Measurements from ENCODE around the gene SCD5.

SCD5 gene

DNA sequence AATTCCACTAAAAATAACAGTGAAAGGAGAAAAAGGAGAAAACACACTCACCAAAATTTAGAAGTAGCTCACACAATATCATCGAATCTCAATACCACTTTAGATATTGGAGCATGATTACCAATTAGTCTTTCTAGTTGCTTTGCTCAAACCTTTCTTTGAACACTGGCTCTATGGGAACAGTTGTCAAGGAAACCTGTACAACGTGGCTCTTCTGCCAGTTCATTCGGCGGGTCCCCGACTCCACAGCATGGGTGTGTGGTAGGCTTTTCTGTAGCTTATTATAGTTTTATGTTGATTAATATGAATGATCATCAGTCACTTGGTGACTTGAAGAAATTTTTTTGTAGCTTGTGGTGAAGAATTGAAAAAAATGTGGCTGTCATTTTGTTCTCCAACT is 186.6 kb downstream of the SCD5 start:
- Histone ChIP-seq H3K9ac (ENCODE audit: low read depth, low read length) (no peak overlapping the region), H3K9me3 (ENCODE audit: control insufficient read depth, insufficient read depth, low read length) (no peaks in the 10 kb centered on the region), H3K36me3 (ENCODE audit: insufficient read depth, low read length) (no peaks in the 10 kb centered on the region), H3K4me1 (ENCODE audit: insufficient read depth, low read length) (no peaks in the 10 kb centered on the region)

DNA sequence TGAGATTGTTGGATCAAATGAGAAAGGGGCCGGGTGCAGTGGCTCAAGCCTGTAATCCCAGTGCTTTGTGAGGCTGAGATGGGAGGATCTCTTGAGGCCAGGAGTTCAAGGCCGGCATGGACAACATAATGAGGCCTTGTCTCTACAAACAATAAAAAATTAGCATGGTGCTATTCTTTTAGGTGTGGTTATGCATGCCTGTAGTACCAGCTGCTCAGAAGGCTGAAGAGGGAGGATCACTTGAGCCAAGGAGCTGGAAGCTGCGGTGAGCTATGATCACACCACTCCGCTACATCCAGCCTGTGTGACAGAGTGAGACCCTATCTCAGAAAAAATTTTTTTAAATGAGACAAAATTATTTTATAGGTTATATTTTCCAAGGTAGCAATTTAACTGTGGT is 187.1 kb downstream of the SCD5 start:
- H3K9ac ChIP-seq (ENCODE audit: low read depth, low read length) = no peak overlapping the region
- H3K9me3 ChIP-seq (ENCODE audit: control insufficient read depth, insufficient read depth, low read length) = no peaks in the 10 kb centered on the region
- H3K4me1 ChIP-seq (ENCODE audit: insufficient read depth, low read length) = no peaks in the 10 kb centered on the region
- no peaks in the 10 kb centered on the region for H3K36me3 ChIP-seq (ENCODE audit: insufficient read depth, low read length)

DNA sequence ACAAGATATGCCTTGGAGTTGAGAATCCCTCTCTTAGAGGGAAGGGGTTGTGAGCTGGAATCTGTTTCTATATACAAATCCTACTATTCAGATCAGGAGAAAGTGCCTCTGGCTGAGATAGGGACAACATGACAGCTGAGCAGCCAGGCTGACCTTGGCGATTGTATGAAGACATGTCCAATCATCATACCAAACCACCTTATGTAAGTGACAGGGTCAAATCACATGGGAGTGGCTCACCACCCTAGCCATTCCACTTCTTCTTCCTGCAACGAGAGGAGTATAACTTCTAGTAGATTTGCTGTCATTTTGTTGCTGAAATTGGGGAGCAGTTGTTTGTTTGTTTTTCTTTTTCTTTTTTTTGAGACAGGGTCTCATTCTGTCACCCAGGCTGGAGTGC is 188.6 kb downstream of the SCD5 start:
- no peaks in the 10 kb centered on the region for H3K9me3 ChIP-seq (ENCODE audit: control insufficient read depth, insufficient read depth, low read length)
- H3K4me1 ChIP-seq (ENCODE audit: insufficient read depth, low read length) = no peaks in the 10 kb centered on the region
- H3K36me3 ChIP-seq (ENCODE audit: insufficient read depth, low read length) = no peaks in the 10 kb centered on the region
- H3K9ac ChIP-seq (ENCODE audit: low read depth, low read length) = no peak overlapping the region

DNA sequence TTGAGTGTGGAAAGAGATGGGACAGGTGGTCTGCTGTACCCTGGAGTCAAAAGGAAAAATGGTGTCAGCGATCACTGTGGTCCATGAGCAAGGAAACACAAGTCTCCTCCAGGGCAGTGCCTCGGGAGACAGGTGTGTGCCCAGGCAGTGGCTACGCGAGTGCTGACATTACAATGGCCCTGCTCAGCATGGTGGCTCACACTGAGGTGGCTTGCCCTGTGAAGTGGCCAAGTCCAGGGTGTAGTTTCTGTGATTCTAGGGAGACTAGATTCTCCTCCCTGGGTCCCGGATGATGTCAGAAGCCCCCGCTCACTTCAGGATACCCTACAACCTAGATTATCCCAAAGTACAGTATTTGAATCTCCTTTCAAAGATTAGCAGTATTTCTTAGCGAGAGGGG is 192.0 kb downstream of the SCD5 start:
- Histone ChIP-seq H3K4me1 (ENCODE audit: insufficient read depth, low read length) (no peaks in the 10 kb centered on the region), H3K36me3 (ENCODE audit: insufficient read depth, low read length) (no peaks in the 10 kb centered on the region), H3K9me3 (ENCODE audit: control insufficient read depth, insufficient read depth, low read length) (no peaks in the 10 kb centered on the region), H3K9ac (ENCODE audit: low read depth, low read length) (no peak overlapping the region)

DNA sequence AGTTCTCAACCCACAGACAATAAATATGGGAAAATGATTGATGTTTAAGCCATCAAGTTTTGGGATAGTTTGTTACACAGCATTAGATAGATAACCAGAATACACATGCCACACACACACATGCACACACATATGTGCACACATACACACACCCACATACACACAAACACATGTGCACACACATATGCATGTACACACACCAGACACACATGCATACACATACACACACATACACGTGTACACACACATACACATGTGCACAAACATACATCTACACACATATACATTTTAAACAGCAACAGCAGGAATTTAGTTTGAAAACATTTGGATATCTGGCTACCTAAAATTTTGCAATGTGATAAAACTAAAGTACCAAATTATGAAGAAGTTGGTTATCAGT is 194.1 kb downstream of the SCD5 start:
- Histone ChIP-seq H3K9me3 (ENCODE audit: control insufficient read depth, insufficient read depth, low read length) (no peaks in the 10 kb centered on the region), H3K36me3 (ENCODE audit: insufficient read depth, low read length) (no peaks in the 10 kb centered on the region), H3K9ac (ENCODE audit: low read depth, low read length) (no peak overlapping the region), H3K4me1 (ENCODE audit: insufficient read depth, low read length) (no peaks in the 10 kb centered on the region)

DNA sequence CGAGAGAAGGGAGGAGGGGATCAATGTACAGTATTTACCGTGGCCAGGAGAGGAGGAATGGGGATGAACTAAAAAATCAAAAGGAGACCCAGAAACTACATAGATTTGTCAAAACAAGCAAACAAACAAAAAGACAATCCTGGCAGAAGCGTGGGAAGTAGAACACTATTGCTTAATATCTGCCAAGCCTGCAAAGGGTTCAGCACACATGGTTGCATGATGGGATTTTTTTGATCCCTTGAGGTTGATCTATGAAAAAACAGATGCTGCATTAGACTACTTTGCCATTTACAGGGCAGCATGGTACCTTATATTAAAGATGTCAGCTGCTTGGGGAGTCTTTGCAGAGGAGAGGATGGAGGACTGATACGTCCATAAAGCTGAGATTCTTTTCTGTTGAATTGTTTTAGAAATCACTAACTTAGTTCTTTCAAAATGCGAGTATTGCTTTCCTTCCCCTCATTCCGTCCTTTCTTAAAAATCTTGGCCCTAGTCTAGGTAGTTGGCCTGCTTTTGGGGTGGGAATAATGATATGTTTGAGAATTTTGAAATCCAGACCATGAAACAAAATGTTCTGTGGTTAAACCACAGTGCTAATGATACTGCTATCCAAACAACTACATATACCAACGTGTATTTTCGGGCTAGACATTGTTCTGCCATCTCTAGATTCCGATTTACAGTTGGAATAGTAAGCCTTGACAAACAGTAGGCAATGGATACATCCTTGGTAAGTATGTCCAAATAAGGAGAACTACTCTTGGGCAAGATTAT is 197.2 kb downstream of the SCD5 start:
- Histone ChIP-seq H3K36me3 (ENCODE audit: insufficient read depth, low read length) (no peaks in the 10 kb centered on the region), H3K4me1 (ENCODE audit: insufficient read depth, low read length) (no peaks in the 10 kb centered on the region), H3K9me3 (ENCODE audit: control insufficient read depth, insufficient read depth, low read length) (no peaks in the 10 kb centered on the region), H3K9ac (ENCODE audit: low read depth, low read length) (no peak overlapping the region)

DNA sequence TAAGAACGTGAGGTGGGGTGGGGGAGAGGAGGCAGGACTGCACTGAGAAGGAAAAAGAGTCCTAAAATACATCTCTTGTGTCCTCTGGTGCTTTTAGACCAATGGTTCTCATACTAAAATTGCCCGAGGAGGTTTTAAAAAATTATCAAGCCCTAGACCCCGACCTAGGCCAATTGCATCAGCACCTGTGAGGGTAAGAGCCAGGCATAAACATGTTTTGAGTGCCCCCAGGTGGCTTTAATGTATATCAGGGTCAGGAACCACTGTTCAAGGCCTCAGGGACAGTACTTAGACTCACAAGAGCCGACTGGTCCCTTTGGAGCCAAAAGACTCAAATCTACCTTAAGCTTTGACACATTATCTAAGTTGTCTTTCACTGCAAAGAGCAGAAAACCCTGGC is 199.3 kb downstream of the SCD5 start:
- no peaks in the 10 kb centered on the region for H3K36me3 ChIP-seq (ENCODE audit: insufficient read depth, low read length)
- no peaks in the 10 kb centered on the region for H3K9me3 ChIP-seq (ENCODE audit: control insufficient read depth, insufficient read depth, low read length)
- H3K9ac ChIP-seq (ENCODE audit: low read depth, low read length) = no peak overlapping the region
- H3K4me1 ChIP-seq (ENCODE audit: insufficient read depth, low read length) = no peaks in the 10 kb centered on the region

DNA sequence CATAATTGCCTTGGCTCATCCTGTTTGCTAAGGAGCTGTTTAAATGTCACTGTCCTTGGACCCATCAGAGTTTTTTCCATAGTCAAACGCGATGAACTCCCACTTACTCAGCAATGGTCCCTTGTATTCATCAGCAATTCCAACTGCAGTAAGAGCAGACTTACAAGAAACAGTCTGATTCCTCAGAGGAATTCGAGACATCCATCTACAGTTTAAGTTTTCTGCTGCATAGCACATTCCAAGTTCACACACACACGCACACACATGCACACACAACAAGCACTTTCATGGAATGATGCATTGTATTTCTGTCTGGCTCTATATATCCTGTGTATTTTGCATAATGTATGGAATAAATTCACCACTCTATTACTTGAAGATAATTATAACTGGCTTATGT is 204.1 kb downstream of the SCD5 start:
- peaks cover 13% of the 10 kb centered on the region; the same call in 1 of the 2 replicates for H3K4me1 ChIP-seq (ENCODE audit: insufficient read depth, low read length)
- no peaks in the 10 kb centered on the region for H3K9me3 ChIP-seq (ENCODE audit: control insufficient read depth, insufficient read depth, low read length)
- no peaks in the 10 kb centered on the region for H3K36me3 ChIP-seq (ENCODE audit: insufficient read depth, low read length)
- no peak overlapping the region for H3K9ac ChIP-seq (ENCODE audit: low read depth, low read length)

DNA sequence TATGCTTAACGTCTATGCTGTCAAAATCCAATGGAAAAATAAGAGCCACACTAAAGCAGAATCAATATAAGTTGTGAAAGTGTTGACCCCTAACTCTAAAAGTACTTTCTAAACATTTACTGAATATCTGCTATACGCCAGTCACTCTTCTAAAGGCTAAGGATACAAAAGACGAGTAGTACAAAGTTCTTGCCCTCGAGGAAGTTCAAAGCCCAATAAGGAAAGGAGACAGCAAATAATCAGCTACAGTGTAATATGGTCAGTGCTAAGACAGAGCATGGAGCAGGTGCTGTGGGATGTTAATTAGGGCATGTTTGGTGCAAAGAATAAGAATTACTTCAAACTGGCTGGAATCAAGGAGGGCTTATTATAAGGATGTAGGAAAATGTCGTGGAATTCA is 205.2 kb downstream of the SCD5 start:
- H3K9ac ChIP-seq (ENCODE audit: low read depth, low read length) = no peak overlapping the region
- H3K9me3 ChIP-seq (ENCODE audit: control insufficient read depth, insufficient read depth, low read length) = no peaks in the 10 kb centered on the region
- no peaks in the 10 kb centered on the region for H3K36me3 ChIP-seq (ENCODE audit: insufficient read depth, low read length)
- peaks cover 13% of the 10 kb centered on the region; the same call in 1 of the 2 replicates for H3K4me1 ChIP-seq (ENCODE audit: insufficient read depth, low read length)

DNA sequence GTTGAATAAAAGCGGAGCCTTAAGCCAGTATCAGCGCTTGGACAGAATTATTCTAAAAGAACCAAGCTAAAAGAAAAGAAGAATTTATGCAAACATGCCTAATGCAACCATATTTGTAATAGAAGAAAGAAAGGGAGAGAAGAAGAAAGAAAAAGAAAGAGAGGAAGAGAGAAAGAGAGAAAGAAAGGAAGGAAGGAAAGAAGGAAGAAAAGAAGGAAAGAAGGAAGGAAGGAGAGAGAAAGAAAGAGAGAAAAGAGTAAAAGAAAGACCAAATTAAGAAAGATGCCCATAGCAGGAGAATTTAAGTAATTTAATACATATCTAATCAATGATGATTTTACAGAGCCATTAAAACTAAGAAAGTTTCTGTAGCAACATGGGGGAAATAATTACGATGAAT is 206.0 kb downstream of the SCD5 start:
- Histone ChIP-seq H3K9ac (ENCODE audit: low read depth, low read length) (no peak overlapping the region), H3K36me3 (ENCODE audit: insufficient read depth, low read length) (no peaks in the 10 kb centered on the region), H3K9me3 (ENCODE audit: control insufficient read depth, insufficient read depth, low read length) (no peaks in the 10 kb centered on the region), H3K4me1 (ENCODE audit: insufficient read depth, low read length) (peaks cover 13% of the 10 kb centered on the region; the same call in 1 of the 2 replicates)

DNA sequence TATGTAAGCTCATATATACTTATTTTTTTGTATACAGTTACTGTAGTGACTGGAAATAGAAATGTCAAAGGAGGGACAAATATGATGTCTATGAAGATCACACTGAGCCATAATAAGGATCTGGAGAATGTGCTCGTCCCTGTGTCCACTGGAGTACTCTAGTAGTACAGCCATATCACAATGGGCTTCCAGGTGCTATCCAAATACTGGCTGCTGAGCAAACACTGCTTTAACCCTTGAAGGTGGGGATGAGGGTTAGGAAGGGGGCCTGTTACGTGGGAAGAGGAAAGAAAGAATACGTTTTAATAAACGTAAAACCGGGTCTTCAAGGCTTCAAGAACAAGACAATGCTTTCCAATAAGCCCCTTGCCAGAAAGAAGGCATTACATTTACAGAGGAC is 207.0 kb downstream of the SCD5 start:
- no peaks in the 10 kb centered on the region for H3K36me3 ChIP-seq (ENCODE audit: insufficient read depth, low read length)

DNA sequence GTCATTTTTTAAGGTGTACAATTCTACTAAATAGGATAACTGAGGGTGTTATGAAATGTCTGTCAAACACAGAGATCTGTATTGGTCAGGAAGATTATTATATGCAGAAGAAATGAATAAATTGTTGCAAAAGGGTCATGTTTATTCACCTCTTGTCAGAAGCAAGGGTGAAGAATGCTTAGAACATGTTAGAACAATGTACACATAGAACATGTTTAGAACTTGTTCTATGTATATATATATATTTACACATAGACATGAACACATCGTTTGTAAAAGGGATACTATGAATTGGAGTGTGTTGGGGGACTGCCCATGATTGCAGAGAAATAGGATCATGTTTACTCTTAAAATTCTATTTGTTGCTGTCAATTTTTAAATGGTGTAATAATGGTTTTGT is 208.8 kb downstream of the SCD5 start:
- Histone ChIP-seq H3K36me3 (ENCODE audit: insufficient read depth, low read length) (no peaks in the 10 kb centered on the region), H3K9me3 (ENCODE audit: control insufficient read depth, insufficient read depth, low read length) (no peaks in the 10 kb centered on the region), H3K9ac (ENCODE audit: low read depth, low read length) (no peak overlapping the region), H3K4me1 (ENCODE audit: insufficient read depth, low read length) (peaks cover 29% of the 10 kb centered on the region)

More for the DNA sequence above, 207.0 kb downstream of the SCD5 start:
- Histone ChIP-seq H3K9ac (ENCODE audit: low read depth, low read length) (no peak overlapping the region), H3K9me3 (ENCODE audit: control insufficient read depth, insufficient read depth, low read length) (no peaks in the 10 kb centered on the region), H3K4me1 (ENCODE audit: insufficient read depth, low read length) (peaks cover 13% of the 10 kb centered on the region; the same call in 1 of the 2 replicates)

DNA sequence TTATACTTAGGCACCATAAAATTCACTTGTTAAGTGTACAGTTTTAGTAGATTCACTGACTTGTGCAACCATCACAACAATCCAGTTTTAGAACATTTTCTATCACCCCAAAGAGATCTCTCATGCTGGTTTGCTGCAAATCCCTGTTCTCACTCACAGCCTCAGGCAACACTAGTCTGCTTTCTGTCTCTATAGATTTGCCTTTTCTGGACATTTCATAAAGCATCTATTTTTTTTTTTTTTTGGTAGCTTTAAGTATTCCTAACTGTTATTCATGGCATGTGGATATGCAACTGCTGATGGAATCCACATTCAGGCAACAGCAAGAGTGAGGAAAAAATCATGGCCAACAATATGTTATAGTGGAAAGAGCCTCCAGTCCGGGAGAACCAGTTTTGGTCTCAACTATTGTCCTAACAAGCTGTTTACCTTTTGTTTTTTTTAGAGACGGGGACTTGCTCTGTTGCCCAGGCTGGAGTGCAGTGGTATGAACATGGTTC is 209.8 kb downstream of the SCD5 start:
- Histone ChIP-seq H3K4me1 (ENCODE audit: insufficient read depth, low read length) (peaks cover 35% of the 10 kb centered on the region), H3K36me3 (ENCODE audit: insufficient read depth, low read length) (no peaks in the 10 kb centered on the region), H3K9ac (ENCODE audit: low read depth, low read length) (no peak overlapping the region), H3K9me3 (ENCODE audit: control insufficient read depth, insufficient read depth, low read length) (no peaks in the 10 kb centered on the region)

DNA sequence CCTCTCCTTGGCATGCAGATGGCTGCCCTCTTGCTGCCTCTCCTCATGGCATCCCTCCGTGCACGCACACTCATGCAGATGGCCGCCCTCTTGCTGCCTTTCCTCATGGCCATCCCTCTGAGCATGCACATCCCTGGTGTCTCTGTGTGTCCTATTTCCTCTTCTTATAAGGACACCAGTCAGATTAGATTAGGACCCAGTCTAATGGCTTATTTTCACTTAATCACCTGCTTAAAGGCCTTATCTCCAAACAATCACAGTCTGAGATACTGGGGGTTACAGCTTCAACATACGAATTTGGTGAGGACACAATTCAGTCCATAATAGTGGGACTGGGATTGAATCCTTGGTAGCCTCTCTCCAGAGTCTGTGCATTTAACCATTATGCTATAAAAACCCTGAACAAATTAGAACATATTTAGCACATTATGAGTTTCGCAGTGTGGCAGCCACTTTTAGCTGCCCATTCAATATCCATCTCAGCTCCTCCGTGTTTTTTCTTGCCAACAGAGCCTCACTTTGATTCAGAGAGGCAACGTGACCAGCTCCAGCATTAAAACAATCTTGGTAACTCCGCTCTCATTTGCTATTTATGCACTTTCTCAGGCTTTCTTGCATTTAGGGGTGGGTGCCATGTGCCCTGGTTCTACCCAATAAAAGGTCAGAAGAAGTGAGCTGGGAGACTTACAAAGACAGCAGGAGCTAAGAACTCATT is 210.6 kb downstream of the SCD5 start:
- Histone ChIP-seq H3K4me1 (ENCODE audit: insufficient read depth, low read length) (peaks cover 40% of the 10 kb centered on the region), H3K36me3 (ENCODE audit: insufficient read depth, low read length) (no peaks in the 10 kb centered on the region), H3K9me3 (ENCODE audit: control insufficient read depth, insufficient read depth, low read length) (no peaks in the 10 kb centered on the region), H3K9ac (ENCODE audit: low read depth, low read length) (no peak overlapping the region)

Data from ES-I3 (cell line).